HCT116 (cell line): ENCODE data around the gene STX1B. TPM values are rescaled to one million over a fixed set of nuclear protein-coding genes. Genes with fewer than 3 reads are reported as not detected.

Source experiments
- ATAC-seq: fragments of 200-7000 bp; cut with Tn5 transposase; 2 replicates; pipeline ENCODE4 v1.9.1; 2020; ENCODE audit warnings: mild to moderate bottlenecking, moderate library complexity
- BruUV-seq: library from RNA; stranded (reverse); fragments of 400-500 nt; replicated peaks from 2 replicates; lab custom pipeline; 2021; lab: Mats Ljungman, UMichigan
- CTCF ChIA-PET: fragments of 300-600 bp; sonication (Branson Sonifier 250); formaldehyde crosslinking; loops from one replicate; lab custom pipeline; 2021; ENCODE audit warnings: antibody characterized with exemption; lab: Charles Lee
- POLR2A ChIA-PET: fragments of 300-600, 350-600 bp; sonication (Branson Sonifier 250); formaldehyde crosslinking; loops from one replicate; lab custom pipeline; 2021; ENCODE audit warnings: antibody characterized with exemption; lab: Charles Lee
- RAD21 ChIA-PET, 2 experiments: fragments of 300-600 bp; sonication (Branson Sonifier 250); formaldehyde crosslinking; loops; one replicate each; lab custom pipeline; 2023; ENCODE audit warnings: low total read pairs in 2 of 2; ENCODE audit not compliant: uncharacterized antibody in 2 of 2, unreplicated experiment in 2 of 2, low non-redundant PET in 1 of 2; lab: Charles Lee
- DNase-seq: peaks from one replicate; pipeline ENCODE4 v3.0.0-alpha.2; 2010; ENCODE audit warnings: low read depth, low spot score
- H2AFZ ChIP-seq: fragments of 200-600 bp; shearing (Covaris generic), sonication (generic); 2 replicates; pipeline ENCODE4 v1.6.1; 2017; ENCODE audit warnings: low read depth, mixed run types, mixed read lengths, antibody characterized with exemption, low read length; ENCODE audit not compliant: poor library complexity, severe bottlenecking
- H3K27ac ChIP-seq: 2 replicates; pipeline ENCODE4 v1.5.1; 2012; ENCODE audit warnings: low read depth, low read length
- H3K27me3 ChIP-seq: fragments of 200-600 bp; sonication (generic); 2 replicates; pipeline ENCODE4 v1.6.1; 2016; ENCODE audit warnings: mixed run types, low read length, mixed read lengths; ENCODE audit not compliant: insufficient read depth
- H3K36me3 ChIP-seq, 2 experiments: fragments of 200-500 bp in 1 of 2; fragments of 200-600 bp in 1 of 2; sonication (Bioruptor generic) in 1 of 2; sonication (generic) in 1 of 2; 2 replicates each; pipeline versions ENCODE4 v1.5.1 to v1.6.1; 2014 to 2016; ENCODE audit warnings: low read length in 2 of 2, inconsistent platforms in 1 of 2, mixed read lengths in 1 of 2, mixed run types in 1 of 2; ENCODE audit not compliant: insufficient read depth in 2 of 2, control insufficient read depth in 1 of 2
- H3K4me1 ChIP-seq, 2 experiments: fragments of 200-600 bp in 1 of 2; sonication (generic) in 1 of 2; 2 replicates each; pipeline versions ENCODE4 v1.5.1 to v1.6.1; 2012 to 2017; ENCODE audit warnings: low read length in 2 of 2, inconsistent platforms in 1 of 2, mild to moderate bottlenecking in 1 of 2, mixed read lengths in 1 of 2, mixed run types in 1 of 2, moderate library complexity in 1 of 2; ENCODE audit not compliant: insufficient read depth in 2 of 2, control insufficient read depth in 1 of 2
- H3K4me2 ChIP-seq: fragments of 200-600 bp; sonication (generic); 2 replicates; pipeline ENCODE4 v1.6.1; 2017; ENCODE audit warnings: mixed run types, low read length, mixed read lengths
- H3K4me3 ChIP-seq, 2 experiments: fragments of 200-600 bp in 1 of 2; sonication (generic) in 1 of 2; replicated peaks in 1 of 2; 2 replicates each; pipeline ENCODE4 v1.5.1; 2011 to 2016; ENCODE audit warnings: low read length in 2 of 2, control low read depth in 1 of 2, low read depth in 1 of 2, mild to moderate bottlenecking in 1 of 2, mixed read lengths in 1 of 2, mixed run types in 1 of 2
- H3K79me2 ChIP-seq: fragments of 200-600 bp; sonication (generic); 2 replicates; pipeline ENCODE4 v1.6.1; 2017; ENCODE audit warnings: mild to moderate bottlenecking, mixed run types, low read length, moderate library complexity, mixed read lengths; ENCODE audit not compliant: insufficient read depth
- H3K9ac ChIP-seq: fragments of 200-600 bp; sonication (generic); 2 replicates; pipeline ENCODE4 v1.6.1; 2016; ENCODE audit warnings: low read length, mixed read lengths
- H3K9me2 ChIP-seq: fragments of 200-600 bp; sonication (generic), shearing (Covaris generic); 2 replicates; pipeline ENCODE4 v1.6.1; 2017; ENCODE audit warnings: mixed run types, mild to moderate bottlenecking, moderate library complexity; ENCODE audit not compliant: insufficient read depth
- H3K9me3 ChIP-seq, 2 experiments: fragments of 200-500 bp in 1 of 2; fragments of 200-600 bp in 1 of 2; sonication (Bioruptor generic) in 1 of 2; sonication (generic) in 1 of 2; 2 replicates each; pipeline ENCODE4 v1.6.1; 2014 to 2017; ENCODE audit warnings: low read length in 2 of 2, mixed read lengths in 2 of 2, inconsistent platforms in 1 of 2, low read depth in 1 of 2, mild to moderate bottlenecking in 1 of 2, mixed run types in 1 of 2, moderate library complexity in 1 of 2; ENCODE audit not compliant: control insufficient read depth in 1 of 2, insufficient read depth in 1 of 2
- H4K20me1 ChIP-seq: fragments of 200-600 bp; sonication (generic), shearing (Covaris generic); 2 replicates; pipeline ENCODE4 v1.6.1; 2017; ENCODE audit warnings: mixed run types, mild to moderate bottlenecking, moderate library complexity; ENCODE audit not compliant: insufficient read depth
- CBX3 ChIP-seq: IDR thresholded peaks from 2 replicates; pipeline ENCODE4 v1.6.1; 2012; ENCODE audit warnings: low read depth
- CEBPB ChIP-seq: IDR thresholded peaks from 2 replicates; pipeline ENCODE4 v1.6.1; 2012; ENCODE audit warnings: low read depth
- EGR1 ChIP-seq: IDR thresholded peaks from 2 replicates; pipeline ENCODE4 v1.6.1; 2012; ENCODE audit warnings: low read depth
- ELF1 ChIP-seq: IDR thresholded peaks from 2 replicates; pipeline ENCODE4 v1.6.1; 2012; ENCODE audit warnings: low read depth, borderline replicate concordance
- EZH2 ChIP-seq: fragments of 200-600 bp; sonication (generic); IDR thresholded peaks from 2 replicates; pipeline ENCODE4 v1.6.1; 2017; ENCODE audit warnings: antibody characterized with exemption, mixed run types
- FOSL1 ChIP-seq: IDR thresholded peaks from 2 replicates; pipeline ENCODE4 v1.6.1; 2012; ENCODE audit warnings: low read depth
- JUND ChIP-seq: IDR thresholded peaks from 2 replicates; pipeline ENCODE4 v1.6.1; 2012
- POLR2A ChIP-seq: IDR thresholded peaks from 2 replicates; pipeline ENCODE4 v1.7.0; 2011; ENCODE audit warnings: borderline replicate concordance; ENCODE audit not compliant: insufficient read depth, insufficient read length; ENCODE audit errors: extremely low read depth
- POLR2AphosphoS5 ChIP-seq: IDR thresholded peaks from 2 replicates; pipeline ENCODE4 v1.6.1; 2011; ENCODE audit warnings: mild to moderate bottlenecking, low read depth, low read length, moderate library complexity
- RAD21 ChIP-seq: IDR thresholded peaks from 2 replicates; pipeline ENCODE4 v1.6.1; 2012; ENCODE audit warnings: low read depth, mild to moderate bottlenecking
- REST ChIP-seq: IDR thresholded peaks from 2 replicates; pipeline ENCODE4 v1.6.1; 2012; ENCODE audit warnings: low read depth
- SRF ChIP-seq: IDR thresholded peaks from 2 replicates; pipeline ENCODE4 v1.6.1; 2012; ENCODE audit warnings: low read depth
- YY1 ChIP-seq: IDR thresholded peaks from 2 replicates; pipeline ENCODE4 v1.6.1; 2011; ENCODE audit warnings: low read length, low read depth, moderate library complexity, mild to moderate bottlenecking; ENCODE audit not compliant: insufficient replicate concordance; ENCODE audit errors: extremely low read depth
- intact Hi-C: fragments of 100-400 bp; cut with micrococcal nuclease; formaldehyde crosslinking; loops from 2 replicates; pipeline ENCODE4 v1.10.0; 2022
- total RNA-seq: library from RNA; stranded (reverse); gene quantifications from one replicate; pipeline ENCODE4 v1.2.1, GENCODE V29; 2021; ENCODE audit not compliant: unreplicated experiment
- TF ChIP-seq, protein P1 (sequence below): IDR thresholded peaks from 2 replicates; pipeline ENCODE4 v1.6.1; 2011; ENCODE audit warnings: mild to moderate bottlenecking, low read length, moderate library complexity; ENCODE audit not compliant: insufficient replicate concordance; ENCODE audit errors: extremely low read depth

The STX1B gene
- total RNA-seq, 1 experiment from 2014 or later, result 1.6 TPM

DNA sequence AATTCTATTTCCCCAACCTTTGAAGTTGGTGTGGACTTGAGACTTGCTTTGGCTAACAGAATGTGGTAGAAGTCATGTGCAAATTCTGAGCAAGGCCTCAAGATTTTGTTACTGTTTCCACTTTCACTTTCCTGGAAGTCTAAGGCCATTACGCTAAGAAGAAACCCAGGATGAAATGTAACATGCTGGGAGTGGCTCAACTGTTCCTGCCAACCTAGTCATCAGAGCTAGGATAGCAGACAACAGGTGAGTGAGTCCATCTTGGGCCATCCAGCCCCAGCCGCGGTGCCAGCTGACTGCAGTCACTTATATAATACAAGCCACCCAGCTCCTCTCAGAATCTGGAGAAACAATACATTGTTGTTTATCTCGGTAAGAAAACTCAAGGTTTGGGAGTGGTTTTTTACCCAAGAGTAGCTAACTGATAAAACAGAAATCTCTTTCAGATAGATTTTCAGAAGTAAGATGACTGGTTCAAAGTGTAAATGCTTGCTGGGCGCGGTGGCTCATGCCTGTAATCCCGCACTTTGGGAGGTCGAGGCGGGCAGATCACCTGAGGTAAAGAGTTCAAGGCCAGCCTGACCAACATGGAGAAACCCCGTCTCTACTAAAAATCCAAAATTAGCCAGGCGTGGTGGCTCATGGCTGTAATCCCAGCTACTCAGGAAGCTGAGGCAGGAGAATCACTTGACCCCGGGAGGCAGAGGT lies 12.3 kb upstream of the STX1B start:
- H3K4me2 ChIP-seq, result no peak overlapping the region
- H3K9me3 ChIP-seq, result no peaks in the 10 kb centered on the region
- ChIA-PET POLR2A (no interaction called here), CTCF (interaction anchor here (1.3 kb wide), 1 partner anchor 38 kb away, joined by 4 read pairs; the partner anchor contains the start of gene HSD3B7), RAD21 (no interaction called here)
- H2AFZ ChIP-seq, result no peak overlapping the region
- no peak overlapping the region for H3K4me3 ChIP-seq
- intact Hi-C loops, result no loop called here
- H3K9ac ChIP-seq, result no peak overlapping the region
- ATAC-seq (no peak), DNase-seq (no peak)
- H3K27me3 ChIP-seq, result no peaks in the 10 kb centered on the region
- no peak overlapping the region for H3K27ac ChIP-seq
- H3K36me3 ChIP-seq, result no peaks in the 10 kb centered on the region
- H4K20me1 ChIP-seq, result no peaks in the 10 kb centered on the region
- TF ChIP-seq POLR2AphosphoS5 (no peak), SRF (no peak), CEBPB (no peak), EZH2 (no peak), EGR1 (no peak), POLR2A (no peak), REST (no peak), JUND (no peak), RAD21 (no peak), ELF1 (no peak), YY1 (no peak), FOSL1 (no peak), CBX3 (no peak)
- TF ChIP-seq, protein P1, sequence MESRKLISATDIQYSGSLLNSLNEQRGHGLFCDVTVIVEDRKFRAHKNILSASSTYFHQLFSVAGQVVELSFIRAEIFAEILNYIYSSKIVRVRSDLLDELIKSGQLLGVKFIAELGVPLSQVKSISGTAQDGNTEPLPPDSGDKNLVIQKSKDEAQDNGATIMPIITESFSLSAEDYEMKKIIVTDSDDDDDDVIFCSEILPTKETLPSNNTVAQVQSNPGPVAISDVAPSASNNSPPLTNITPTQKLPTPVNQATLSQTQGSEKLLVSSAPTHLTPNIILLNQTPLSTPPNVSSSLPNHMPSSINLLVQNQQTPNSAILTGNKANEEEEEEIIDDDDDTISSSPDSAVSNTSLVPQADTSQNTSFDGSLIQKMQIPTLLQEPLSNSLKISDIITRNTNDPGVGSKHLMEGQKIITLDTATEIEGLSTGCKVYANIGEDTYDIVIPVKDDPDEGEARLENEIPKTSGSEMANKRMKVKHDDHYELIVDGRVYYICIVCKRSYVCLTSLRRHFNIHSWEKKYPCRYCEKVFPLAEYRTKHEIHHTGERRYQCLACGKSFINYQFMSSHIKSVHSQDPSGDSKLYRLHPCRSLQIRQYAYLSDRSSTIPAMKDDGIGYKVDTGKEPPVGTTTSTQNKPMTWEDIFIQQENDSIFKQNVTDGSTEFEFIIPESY, result no peak
- no peaks in the 10 kb centered on the region for H3K9me2 ChIP-seq
- no peaks in the 10 kb centered on the region for H3K79me2 ChIP-seq
- H3K4me1 ChIP-seq, result peaks cover 5 to 7% of the 10 kb centered on the region in 2 experiments; a peak in 1 of 4 replicates
- BruUV-seq, result no TSS peak
